Activated naive CD4-positive, alpha-beta T cell treated with Interleukin-2 at 50 U/mL for 16 hours (primary cell): ENCODE results near the gene IGF2R.

Source experiments
- DNase-seq: peaks from one replicate; pipeline ENCODE4 v3.0.0-alpha.2; 2020

Gene IGF2R

GRCh38 chr6:160055378-160055777 is 86.5 kb downstream of the IGF2R start:
- no peak for DNase-seq

- DNase-seq = no peak
These were observed 86.9 kb downstream of the IGF2R start for GRCh38 chr6:160055813-160056212.

GRCh38 chr6:160057080-160057479 is 88.2 kb downstream of the IGF2R start:
- no peak for DNase-seq

GRCh38 chr6:160058603-160059215 is 89.8 kb downstream of the IGF2R start:
- DNase-seq = no peak

GRCh38 chr6:160060221-160060620 is 91.3 kb downstream of the IGF2R start:
- no peak for DNase-seq

- no peak for DNase-seq
These were observed 92.1 kb downstream of the IGF2R start for GRCh38 chr6:160060920-160061447.

GRCh38 chr6:160063771-160064413 is 95.0 kb downstream of the IGF2R start:
- no peak for DNase-seq

GRCh38 chr6:160065200-160065599 is 96.3 kb downstream of the IGF2R start:
- no peak for DNase-seq

- no peak for DNase-seq
These were observed 98.7 kb downstream of the IGF2R start for GRCh38 chr6:160067564-160067963.

GRCh38 chr6:160068346-160068745 is 99.5 kb downstream of the IGF2R start:
- no peak for DNase-seq

GRCh38 chr6:160069050-160069454 is 100.2 kb downstream of the IGF2R start:
- DNase-seq = peak; percentile 11

- no peak for DNase-seq
These were observed 100.6 kb downstream of the IGF2R start for GRCh38 chr6:160069459-160069858.

GRCh38 chr6:160070427-160070826 is 101.5 kb downstream of the IGF2R start:
- no peak for DNase-seq

- no peak for DNase-seq
These were observed 101.9 kb downstream of the IGF2R start for GRCh38 chr6:160070831-160071230.

GRCh38 chr6:160071805-160072690 is 103.2 kb downstream of the IGF2R start:
- no peak for DNase-seq

GRCh38 chr6:160073272-160073671 is 104.4 kb downstream of the IGF2R start:
- no peak for DNase-seq

- no peak for DNase-seq
These were observed 107.1 kb downstream of the IGF2R start for GRCh38 chr6:160076009-160076408.

GRCh38 chr6:160077024-160077423 is 108.1 kb downstream of the IGF2R start:
- no peak for DNase-seq

- DNase-seq = no peak
These were observed 108.6 kb downstream of the IGF2R start for GRCh38 chr6:160077526-160077925.

- DNase-seq = no peak
These were observed 110.2 kb downstream of the IGF2R start for GRCh38 chr6:160078883-160079685.

GRCh38 chr6:160079686-160080043 is 110.8 kb downstream of the IGF2R start:
- no peak for DNase-seq

GRCh38 chr6:160080097-160080496 is 111.2 kb downstream of the IGF2R start:
- DNase-seq = no peak

- no peak for DNase-seq
These were observed 112.5 kb downstream of the IGF2R start for GRCh38 chr6:160081398-160081797.
